Fibroblast of villous mesenchyme (primary cell): ENCODE data around the gene GNMT. TPM values are rescaled to one million over a fixed set of nuclear protein-coding genes. Genes with fewer than 3 reads are reported as not detected.
"Not testable (repeated sequence)": the region's sequence is repeated elsewhere in the genome, so short reads cannot be mapped to it uniquely, and the experiment has no call there.

ENCODE experiments used
- DNase-seq: peaks from one replicate; pipeline ENCODE4 v3.0.0-alpha.2; 2010; ENCODE audit warnings: low read depth
- H3K4me3 ChIP-seq: 2 replicates; pipeline ENCODE4 v1.5.1; 2011; ENCODE audit warnings: low read depth, mild to moderate bottlenecking, low read length
- CTCF ChIP-seq: IDR thresholded peaks from 2 replicates; pipeline ENCODE4 v1.5.1; 2012; ENCODE audit warnings: low read depth, mild to moderate bottlenecking, low read length; ENCODE audit not compliant: insufficient read depth
- total RNA-seq: library from RNA; depleted of rRNA; stranded (reverse); fragments of >200 nt; gene quantifications from 2 replicates; pipeline ENCODE4 v1.2.3, GENCODE V29; 2012

Gene GNMT
- total RNA-seq, 1 donor: not detected

GRCh38 chr6:42993445-42993844, 32.9 kb downstream of the GNMT start:
- no peak overlapping the region for H3K4me3 ChIP-seq
- TF ChIP-seq CTCF: no peak
- no peak for DNase-seq

DNA sequence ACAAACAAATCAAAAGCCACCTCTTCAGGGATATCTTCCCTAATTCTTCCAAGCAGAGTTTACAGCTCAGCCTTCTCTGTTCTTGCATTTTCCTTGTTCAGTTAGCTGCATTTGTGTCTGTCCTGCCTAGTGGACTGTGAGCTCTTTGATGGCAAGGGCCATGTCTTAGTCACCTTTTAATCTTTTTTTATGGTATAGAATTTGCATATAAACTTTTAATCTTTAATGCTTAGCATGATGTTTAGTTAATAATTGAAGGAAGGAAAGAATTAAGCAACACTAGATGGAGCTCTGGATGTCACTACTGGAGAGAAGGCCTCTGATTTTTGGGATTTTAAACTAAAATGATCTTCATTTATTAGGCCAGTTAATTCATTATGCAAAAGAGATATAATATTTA, 36.0 kb downstream of the GNMT start:
- H3K4me3 ChIP-seq: no peak overlapping the region
- no peak for DNase-seq
- peak; percentile 8 for TF ChIP-seq CTCF

DNA sequence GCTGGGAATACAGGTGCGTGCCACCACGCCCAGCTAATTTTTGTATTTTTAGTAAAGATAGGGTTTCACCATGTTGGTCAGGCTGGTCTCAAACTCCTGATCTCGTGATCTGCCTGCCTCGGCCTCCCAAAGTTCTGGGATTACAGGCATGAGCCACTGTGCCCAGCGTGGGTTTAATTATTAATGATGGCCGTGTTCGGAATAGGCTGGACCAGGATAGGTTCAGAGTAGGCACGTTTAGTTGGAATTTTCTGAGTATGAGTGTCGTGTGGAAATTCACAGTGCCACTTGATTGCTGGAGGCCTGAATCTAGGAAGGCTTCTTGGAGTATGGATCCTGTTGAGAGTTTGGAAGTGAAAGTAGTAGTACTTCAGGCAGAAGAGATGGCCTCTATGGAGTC, 37.7 kb downstream of the GNMT start:
- not testable (repeated sequence) for H3K4me3 ChIP-seq, DNase-seq

- TF ChIP-seq CTCF: no peak
- no peak for DNase-seq
Measured at GRCh38 chr6:43001843-43002242, 41.3 kb downstream of the GNMT start.

DNA sequence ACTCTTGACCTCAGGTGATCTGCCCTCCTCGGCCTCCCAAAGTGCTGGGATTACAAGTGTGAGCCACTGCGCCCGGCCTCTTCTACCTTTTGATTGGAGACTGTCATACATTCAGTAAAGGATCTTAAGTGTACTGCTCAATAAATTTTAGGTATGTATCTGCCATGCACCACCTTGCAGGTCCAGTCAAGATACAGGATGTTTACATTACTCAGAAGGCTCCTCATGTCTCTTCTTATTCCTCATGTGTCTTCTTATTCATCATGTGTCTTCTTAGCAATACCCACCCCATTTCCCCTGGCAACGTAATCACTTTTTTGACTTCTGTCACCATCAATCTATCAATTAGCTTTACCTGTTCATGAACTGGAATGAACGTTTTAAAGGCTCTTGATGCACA, 45.3 kb downstream of the GNMT start:
- no peak for DNase-seq
- TF ChIP-seq CTCF: no peak

More at GRCh38 chr6:43001843-43002242, 41.3 kb downstream of the GNMT start:
- no peak overlapping the region for H3K4me3 ChIP-seq

GRCh38 chr6:43006251-43006650, 45.7 kb downstream of the GNMT start:
- no peak overlapping the region for H3K4me3 ChIP-seq
- DNase-seq: no peak
- no peak for TF ChIP-seq CTCF

More for the DNA sequence above, 45.3 kb downstream of the GNMT start:
- no peak overlapping the region for H3K4me3 ChIP-seq

GRCh38 chr6:43007126-43007525, 46.6 kb downstream of the GNMT start:
- DNase-seq: no peak
- no peak overlapping the region for H3K4me3 ChIP-seq
- no peak for TF ChIP-seq CTCF
